Osteocyte (in vitro differentiated cells): ENCODE results near the gene RNF113A. TPM values are rescaled to one million over a fixed set of nuclear protein-coding genes. Genes with fewer than 3 reads are reported as not detected.

ENCODE experiments used
- DNase-seq: peaks from one replicate; pipeline ENCODE4 v3.0.0; 2021; ENCODE audit warnings: mixed read lengths; ENCODE audit not compliant: unreplicated experiment; ENCODE audit errors: extremely low spot score
- H3K27ac Mint-ChIP-seq: one replicate; pipeline ENCODE4 v1.8.0; 2021; ENCODE audit warnings: mild to moderate bottlenecking, mixed read lengths; ENCODE audit not compliant: unreplicated experiment
- H3K27me3 Mint-ChIP-seq: one replicate; pipeline ENCODE4 v1.8.0; 2021; ENCODE audit warnings: mixed read lengths; ENCODE audit not compliant: unreplicated experiment
- H3K36me3 Mint-ChIP-seq: one replicate; pipeline ENCODE4 v1.8.0; 2021; ENCODE audit warnings: mixed read lengths; ENCODE audit not compliant: unreplicated experiment
- H3K4me1 Mint-ChIP-seq: one replicate; pipeline ENCODE4 v1.8.0; 2021; ENCODE audit warnings: mixed read lengths; ENCODE audit not compliant: unreplicated experiment
- H3K4me3 Mint-ChIP-seq: one replicate; pipeline ENCODE4 v1.8.0; 2021; ENCODE audit warnings: mild to moderate bottlenecking, moderate library complexity, mixed read lengths; ENCODE audit not compliant: unreplicated experiment
- H3K9me3 Mint-ChIP-seq: one replicate; pipeline ENCODE4 v1.8.0; 2021; ENCODE audit warnings: mixed read lengths; ENCODE audit not compliant: unreplicated experiment
- CTCF ChIP-seq: fragments of 200-600 bp; sonication (generic); IDR thresholded peaks from 2 replicates; pipeline ENCODE4 v1.5.0; 2021; ENCODE audit warnings: antibody characterized with exemption, mild to moderate bottlenecking, moderate library complexity
- total RNA-seq: library from RNA; stranded (reverse); gene quantifications from 2 replicates; pipeline ENCODE4 v1.2.1, GENCODE V29; 2021

The RNF113A gene
- total RNA-seq, 1 donor from 2014 or later: 13.5 TPM

GRCh38 chrX:119870626-119871131, 854 bp downstream of the RNF113A start:
- TF ChIP-seq CTCF: no peak

GRCh38 chrX:119853444-119853843, 18.1 kb downstream of the RNF113A start:
- no peak for TF ChIP-seq CTCF
- Mint-ChIP-seq H3K27ac (peak overlapping the region; percentile 99), H3K27me3 (no peaks in the 10 kb centered on the region)

More at GRCh38 chrX:119870626-119871131, 854 bp downstream of the RNF113A start:
- Mint-ChIP-seq H3K4me3 (peak overlapping the region; percentile 97), H3K9me3 (no peaks in the 10 kb centered on the region), H3K36me3 (peaks cover 6% of the 10 kb centered on the region), H3K4me1 (peaks cover 18% of the 10 kb centered on the region), H3K27me3 (no peaks in the 10 kb centered on the region), H3K27ac (peak overlapping the region; percentile 96)
- DNase-seq: no peak

GRCh38 chrX:119852382-119853353, 18.9 kb downstream of the RNF113A start, which contains the start of gene UPF3B:
Gene UPF3B (minus strand): TSS chrX:119852963. CDS start chrX:119852928, 35 bp downstream.
- peaks cover 4% of the 10 kb centered on the region for H3K36me3 Mint-ChIP-seq
- no peak for TF ChIP-seq CTCF
- no peaks in the 10 kb centered on the region for H3K27me3 Mint-ChIP-seq
- DNase-seq: peak; percentile 98
- peak within 1 kb of the TSS; percentile 99 for H3K27ac Mint-ChIP-seq
- peaks cover 12% of the 10 kb centered on the region for H3K4me1 Mint-ChIP-seq
- peak within 1 kb of the TSS; percentile 98 for H3K4me3 Mint-ChIP-seq
- H3K9me3 Mint-ChIP-seq: peaks cover 10% of the 10 kb centered on the region

More at GRCh38 chrX:119853444-119853843, 18.1 kb downstream of the RNF113A start:
- Mint-ChIP-seq H3K36me3 (peaks cover 4% of the 10 kb centered on the region), H3K9me3 (peaks cover 9% of the 10 kb centered on the region), H3K4me3 (peak overlapping the region; percentile 98), H3K4me1 (peaks cover 12% of the 10 kb centered on the region)
- DNase-seq: no peak

GRCh38 chrX:119833905-119834304, 37.6 kb downstream of the RNF113A start:
- no peak overlapping the region for H3K4me3 Mint-ChIP-seq
- TF ChIP-seq CTCF: no peak
- H3K27ac Mint-ChIP-seq: no peak overlapping the region
- no peaks in the 10 kb centered on the region for H3K4me1 Mint-ChIP-seq
- peaks cover 12% of the 10 kb centered on the region for H3K9me3 Mint-ChIP-seq
- H3K27me3 Mint-ChIP-seq: no peaks in the 10 kb centered on the region
- DNase-seq: no peak
- peaks cover 41% of the 10 kb centered on the region for H3K36me3 Mint-ChIP-seq

- Mint-ChIP-seq H3K27ac (no peak overlapping the region), H3K36me3 (peaks cover 20% of the 10 kb centered on the region), H3K4me1 (peaks cover 4% of the 10 kb centered on the region), H3K27me3 (no peaks in the 10 kb centered on the region), H3K9me3 (peaks cover 15% of the 10 kb centered on the region), H3K4me3 (no peak overlapping the region)
- no peak for TF ChIP-seq CTCF
- DNase-seq: no peak
These were observed 43.1 kb downstream of the RNF113A start for GRCh38 chrX:119828446-119828845.
